ENCODE data around the gene OCA2. TPM values are rescaled to one million over a fixed set of nuclear protein-coding genes. Genes with fewer than 3 reads are reported as not detected.

The OCA2 gene
- total RNA-seq, 2 donors from 2014 or later, result 3.7 TPM; not detected in 1

- WGBS, result 96% methylated on average over 26 of the region's 26 CpGs
- TF ChIP-seq POLR2A (IDR thresholded peaks at IDR 0.05) (no peak), POLR2AphosphoS5 (IDR thresholded peaks at IDR 0.05) (no peak), CTCF (IDR thresholded peaks at IDR 0.05) (no peak)
- intact Hi-C loops (cut with DNase I), result no loop called here
Measured at GRCh38 chr15:27770769-27771554, 328.2 kb downstream of the OCA2 start.

GRCh38 chr15:27770086-27770607 is 329.0 kb downstream of the OCA2 start:
- no peaks in the 10 kb centered on the region for H3K27me3 ChIP-seq (replicated peaks; ENCODE audit: insufficient read depth)
- DNase-seq (ENCODE audit: low spot score), result no peak
- no peaks in the 10 kb centered on the region for H3K36me3 ChIP-seq
- H3K4me3 ChIP-seq, result no peak overlapping the region
- intact Hi-C loops (cut with DNase I), result no loop called here
- WGBS, result 94% methylated on average over 45 of the region's 48 CpGs
- H3K4me1 ChIP-seq (replicated peaks), result no peaks in the 10 kb centered on the region
- no peaks in the 10 kb centered on the region for H3K9me3 ChIP-seq
- H3K27ac ChIP-seq, result no peak overlapping the region
- TF ChIP-seq POLR2A (IDR thresholded peaks at IDR 0.05) (no peak), CTCF (IDR thresholded peaks at IDR 0.05) (no peak), POLR2AphosphoS5 (IDR thresholded peaks at IDR 0.05) (no peak)

More at GRCh38 chr15:27770769-27771554, 328.2 kb downstream of the OCA2 start:
- no peaks in the 10 kb centered on the region for H3K27me3 ChIP-seq (replicated peaks; ENCODE audit: insufficient read depth)
- no peak for DNase-seq (ENCODE audit: low spot score)
- H3K4me1 ChIP-seq (replicated peaks), result no peaks in the 10 kb centered on the region
- H3K27ac ChIP-seq, result no peak overlapping the region
- no peaks in the 10 kb centered on the region for H3K9me3 ChIP-seq
- H3K36me3 ChIP-seq, result no peaks in the 10 kb centered on the region
- H3K4me3 ChIP-seq, result no peak overlapping the region

GRCh38 chr15:27769652-27770051 is 329.5 kb downstream of the OCA2 start:
- Histone ChIP-seq H3K27me3 (replicated peaks; ENCODE audit: insufficient read depth) (no peaks in the 10 kb centered on the region), H3K9me3 (no peaks in the 10 kb centered on the region), H3K27ac (no peak overlapping the region), H3K36me3 (no peaks in the 10 kb centered on the region), H3K4me3 (no peak overlapping the region), H3K4me1 (replicated peaks) (no peaks in the 10 kb centered on the region)
- WGBS, result 92% methylated on average over 13 of the region's 13 CpGs
- no peak for DNase-seq (ENCODE audit: low spot score)
- intact Hi-C loops (cut with DNase I), result no loop called here
- no peak for TF ChIP-seq CTCF (IDR thresholded peaks at IDR 0.05)
- TF ChIP-seq POLR2AphosphoS5 (IDR thresholded peaks at IDR 0.05), result no peak
- no peak for TF ChIP-seq POLR2A (IDR thresholded peaks at IDR 0.05)

- no peak for DNase-seq (ENCODE audit: low spot score)
- Histone ChIP-seq H3K27me3 (replicated peaks; ENCODE audit: insufficient read depth) (no peaks in the 10 kb centered on the region), H3K27ac (no peak overlapping the region), H3K9me3 (no peaks in the 10 kb centered on the region), H3K36me3 (no peaks in the 10 kb centered on the region), H3K4me3 (no peak overlapping the region), H3K4me1 (replicated peaks) (no peaks in the 10 kb centered on the region)
- TF ChIP-seq CTCF (IDR thresholded peaks at IDR 0.05), result no peak
- intact Hi-C loops (cut with DNase I), result no loop called here
- 84% methylated on average over 24 of the region's 24 CpGs for WGBS
Measured at GRCh38 chr15:27768732-27769475, 330.2 kb downstream of the OCA2 start.

All from prostate gland (tissue), 2 donors.